Activated CD8-positive, alpha-beta memory T cell treated with anti-CD3 and anti-CD28 coated beads, Interleukin-2, amount 50 U/mL, for 48 hours (primary cell): ENCODE data around the gene IL31.
"Not testable (repeated sequence)": the region's sequence is repeated elsewhere in the genome, so short reads cannot be mapped to it uniquely, and the experiment has no call there.

Source experiments
- DNase-seq: peaks from one replicate; pipeline ENCODE4 v3.0.0-alpha.2; 2020

The IL31 gene

DNA sequence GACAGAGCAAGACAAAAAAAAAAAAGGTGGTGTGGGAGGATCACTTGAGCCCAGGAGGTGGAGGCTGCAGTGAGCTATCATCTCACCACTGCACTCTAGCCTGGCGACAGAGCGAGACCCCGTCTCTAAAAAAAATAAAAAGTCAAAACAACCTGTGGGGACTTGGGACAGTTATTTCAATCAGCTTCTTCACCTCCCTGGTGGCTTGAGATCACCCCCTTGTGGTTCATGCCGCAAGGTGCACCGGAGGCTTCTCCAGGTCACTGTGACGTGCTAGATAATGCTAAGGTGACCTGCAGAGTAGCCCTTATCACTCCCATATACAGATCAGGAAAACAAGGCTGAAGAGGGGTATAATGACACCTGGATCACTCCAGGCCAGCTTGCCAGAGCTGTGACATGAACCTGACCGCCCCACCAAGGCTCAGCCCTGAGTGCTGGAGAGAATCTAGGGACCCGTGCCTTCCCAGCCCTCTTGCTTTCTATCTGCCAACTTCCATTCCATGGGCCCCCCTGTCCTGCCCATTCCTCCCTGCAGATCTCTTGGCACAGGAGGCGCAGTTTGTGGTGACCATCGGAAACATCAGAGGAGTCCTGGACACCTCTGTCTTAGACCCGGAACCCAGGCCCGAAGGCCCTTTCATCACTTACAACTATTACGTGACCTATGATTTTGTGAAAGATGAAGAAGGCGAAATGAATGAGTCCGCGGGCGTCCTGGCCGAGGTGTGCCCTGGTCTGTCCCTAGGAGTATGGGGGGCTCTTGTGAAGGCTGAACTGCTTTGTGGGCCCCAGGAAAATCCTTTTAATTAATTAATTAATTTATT lies 17.0 kb upstream of the IL31 start:
- DNase-seq: peak; percentile 81

DNA sequence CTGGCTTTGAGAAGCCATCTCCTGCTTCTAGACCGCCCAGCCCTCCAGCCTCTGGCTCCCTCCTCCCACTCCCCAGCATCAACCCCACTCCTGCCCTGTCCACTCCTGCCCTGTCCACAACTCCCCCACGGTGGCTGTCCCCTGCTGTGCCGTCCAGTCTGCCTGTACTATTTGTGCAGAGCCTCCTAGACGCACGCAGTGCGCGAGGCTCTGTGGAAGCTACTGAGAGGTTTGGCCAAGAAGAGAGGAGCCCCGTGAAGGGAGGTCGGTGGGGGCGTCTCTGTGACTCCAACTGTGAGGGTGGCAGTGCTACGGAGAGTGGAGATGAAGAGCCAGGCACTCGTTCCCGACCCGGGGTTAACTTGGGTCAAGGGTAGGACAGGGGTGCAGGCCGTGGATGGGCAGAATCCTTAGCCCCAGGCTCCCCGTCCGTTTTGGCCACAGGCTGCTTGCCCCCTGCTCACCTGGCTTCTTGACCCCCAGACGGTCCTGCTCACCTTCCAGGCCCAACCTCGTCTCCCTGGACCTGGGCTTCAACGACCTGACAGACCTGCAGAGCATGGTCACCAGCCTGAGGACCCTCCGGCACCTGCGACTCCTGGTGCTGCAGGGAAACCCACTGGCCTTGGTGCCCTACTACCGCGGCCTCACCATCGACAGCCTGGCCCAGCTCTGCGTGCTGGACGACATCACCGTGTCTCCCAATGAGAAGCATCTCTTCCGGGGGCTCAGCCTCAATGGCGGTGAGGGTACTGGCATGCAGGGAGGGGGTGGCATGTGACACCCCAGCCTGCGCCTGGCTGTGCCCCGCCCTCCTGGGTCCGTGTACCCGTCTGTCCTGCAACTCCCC lies 15.8 kb upstream of the IL31 start:
- no peak for DNase-seq

DNA sequence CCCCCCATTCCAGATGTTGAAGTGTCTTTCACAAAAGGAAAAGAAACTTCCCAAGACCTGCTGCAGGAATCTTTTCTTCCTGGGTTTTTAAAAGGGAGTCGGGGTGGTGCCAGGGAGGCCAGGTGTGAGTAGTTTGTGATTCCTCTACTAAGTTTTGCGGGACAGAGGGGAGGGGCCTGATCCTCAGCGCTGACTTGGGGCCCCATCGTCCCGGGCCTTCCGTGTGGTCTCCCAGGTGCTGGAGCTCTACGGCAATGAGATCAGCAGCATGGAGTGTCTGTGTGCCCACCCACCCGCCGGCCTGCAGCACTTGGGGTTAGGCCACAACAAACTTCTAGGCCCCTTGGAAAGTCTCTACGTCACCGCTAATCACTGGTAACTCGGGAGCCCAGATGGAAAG lies 13.4 kb upstream of the IL31 start:
- DNase-seq: no peak

DNA sequence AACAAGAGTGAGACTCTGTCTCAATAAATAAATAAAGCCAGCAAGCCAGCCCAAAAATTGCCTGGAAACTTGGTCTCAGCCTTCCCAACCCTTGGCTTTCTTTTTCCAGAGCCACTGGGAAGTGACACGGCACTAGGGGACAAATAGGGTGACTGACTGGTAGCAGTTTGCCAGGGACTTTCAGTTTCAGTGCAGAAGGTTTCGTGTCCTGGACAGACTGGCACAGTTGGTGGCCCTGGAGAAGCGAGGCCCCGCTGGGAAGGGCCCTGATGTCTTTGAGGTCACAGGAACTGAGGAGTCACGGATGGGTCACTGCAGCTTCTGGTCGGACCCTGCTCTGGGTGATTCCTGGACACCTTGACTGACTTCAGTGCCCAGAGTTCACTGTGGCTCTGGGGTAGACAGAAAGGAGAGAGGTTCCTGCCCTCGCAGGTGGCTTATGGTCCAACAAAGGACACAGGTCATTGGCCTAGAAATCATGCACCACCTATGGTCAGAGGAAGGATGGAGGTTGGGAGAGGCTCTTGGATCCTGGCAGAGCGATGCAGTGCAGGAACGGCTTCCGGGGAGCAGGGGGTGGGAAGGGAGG lies 11.6 kb upstream of the IL31 start:
- DNase-seq: no peak

DNA sequence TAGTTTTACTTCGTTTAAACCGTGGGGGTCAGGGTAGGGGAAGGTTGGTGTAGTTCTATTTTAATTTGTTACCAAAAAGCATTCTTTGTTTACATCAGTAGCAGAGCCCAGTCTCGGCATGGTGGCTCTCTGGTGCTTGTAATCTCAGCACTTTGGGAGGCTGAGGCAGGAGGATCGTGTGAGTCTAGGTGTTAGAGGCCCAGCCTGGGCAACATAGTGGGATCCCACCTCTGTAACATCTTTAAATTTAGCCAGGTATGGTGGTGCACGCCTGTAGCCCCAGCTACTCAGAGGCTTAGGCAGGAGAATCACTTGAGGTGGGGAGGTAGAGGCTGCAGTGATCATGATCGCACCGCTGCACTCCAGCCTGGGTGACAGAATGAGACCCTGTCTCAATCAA lies 11.1 kb upstream of the IL31 start:
- no peak for DNase-seq

DNA sequence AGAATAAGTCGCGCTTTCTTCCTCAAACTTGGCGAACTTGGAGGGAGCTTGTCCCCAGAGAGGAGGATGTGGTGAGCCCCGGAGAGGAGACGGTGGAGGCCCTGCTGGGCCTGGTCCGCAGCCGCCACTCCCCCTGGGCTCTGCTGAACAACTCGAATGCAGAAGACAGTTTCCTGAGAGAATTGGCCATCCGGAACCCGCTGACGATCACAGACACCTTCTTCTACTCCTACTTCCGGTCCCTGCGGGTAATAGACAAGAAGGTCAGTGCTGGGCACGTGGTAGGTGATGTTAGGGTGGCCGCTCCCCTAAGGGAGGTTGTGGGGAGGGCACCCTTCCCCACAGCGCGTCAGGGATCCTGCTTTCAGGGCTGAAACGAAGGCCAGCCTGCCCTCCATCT lies 10.5 kb upstream of the IL31 start:
- no peak for DNase-seq

DNA sequence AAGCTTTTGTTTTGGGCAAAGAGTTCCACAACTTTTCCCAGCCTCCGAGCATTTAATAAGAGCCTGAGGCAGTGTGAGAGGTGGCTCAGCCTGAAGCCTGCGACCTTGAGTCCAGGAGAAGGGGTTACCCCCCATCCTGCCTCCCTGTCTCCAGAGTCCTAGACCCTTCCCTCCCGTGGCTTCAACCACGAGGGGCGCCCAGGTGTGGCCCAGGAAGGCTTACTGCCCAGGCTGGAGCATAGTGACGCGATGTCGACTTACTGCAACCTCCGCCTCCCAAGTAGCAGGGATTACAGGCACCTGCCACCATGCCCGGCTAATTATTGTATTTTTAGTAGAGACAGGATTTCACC lies 9.5 kb upstream of the IL31 start:
- no peak for DNase-seq

DNA sequence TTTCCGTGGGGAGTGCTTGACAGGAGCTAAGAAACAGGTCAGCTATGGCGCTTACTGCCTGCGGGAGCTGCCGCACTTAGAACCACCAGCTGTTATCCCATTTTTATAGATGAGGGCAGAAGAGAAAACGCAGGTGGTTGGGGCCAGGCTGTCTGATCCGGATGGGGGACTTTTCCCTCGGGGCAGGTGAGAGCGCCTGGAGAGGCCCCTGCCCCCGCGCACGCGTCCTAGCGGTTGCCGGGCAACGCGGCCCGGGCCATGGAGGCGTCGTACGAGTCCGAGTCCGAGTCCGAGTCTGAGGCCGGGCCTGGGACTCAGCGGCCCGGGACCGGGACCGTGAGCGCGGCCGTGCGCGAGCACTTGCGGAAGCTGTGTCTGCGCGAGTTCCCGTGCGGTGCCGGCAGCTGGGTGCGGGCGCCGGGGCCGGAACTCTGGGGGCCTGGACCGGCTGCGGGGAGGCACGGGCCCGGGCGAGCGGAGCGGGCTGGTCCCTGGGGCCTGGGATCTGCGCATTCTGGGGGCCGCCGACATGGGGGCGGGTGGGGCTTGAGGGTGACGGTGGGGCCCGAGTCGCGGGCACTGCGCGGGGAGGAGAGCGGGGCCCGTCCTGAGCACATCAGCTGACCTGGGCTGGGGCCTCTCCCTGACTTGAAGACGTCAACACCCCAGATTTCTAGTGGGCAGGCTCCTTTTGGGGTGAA lies 9.0 kb upstream of the IL31 start, which contains the start of gene LRRC43:
Gene LRRC43, plus strand, starts transcription at position 237 of the 701 bp plus-strand sequence. Its CDS starts 22 bp downstream, at position 259.
- DNase-seq: peak; percentile 72

DNA sequence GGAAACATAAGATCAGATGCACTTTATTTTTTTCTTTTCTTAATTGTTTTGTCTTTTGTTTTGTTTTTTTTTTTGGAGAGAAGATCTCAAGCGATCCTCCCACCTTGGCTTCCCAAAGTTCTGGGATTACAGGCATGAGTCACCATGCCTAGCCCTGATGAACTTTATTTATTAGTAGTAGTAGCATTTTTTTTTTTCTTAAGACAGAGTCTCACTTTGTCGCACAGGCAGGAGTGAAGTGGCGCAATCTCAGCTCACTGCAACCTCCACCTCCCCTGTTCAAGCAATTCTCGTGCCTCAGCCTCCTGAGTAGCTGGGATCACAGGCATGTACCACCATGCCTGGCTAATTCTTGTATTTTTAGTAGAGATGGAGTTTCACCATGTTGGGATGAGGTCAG lies 2.5 kb upstream of the IL31 start:
- not testable (repeated sequence) for DNase-seq

DNA sequence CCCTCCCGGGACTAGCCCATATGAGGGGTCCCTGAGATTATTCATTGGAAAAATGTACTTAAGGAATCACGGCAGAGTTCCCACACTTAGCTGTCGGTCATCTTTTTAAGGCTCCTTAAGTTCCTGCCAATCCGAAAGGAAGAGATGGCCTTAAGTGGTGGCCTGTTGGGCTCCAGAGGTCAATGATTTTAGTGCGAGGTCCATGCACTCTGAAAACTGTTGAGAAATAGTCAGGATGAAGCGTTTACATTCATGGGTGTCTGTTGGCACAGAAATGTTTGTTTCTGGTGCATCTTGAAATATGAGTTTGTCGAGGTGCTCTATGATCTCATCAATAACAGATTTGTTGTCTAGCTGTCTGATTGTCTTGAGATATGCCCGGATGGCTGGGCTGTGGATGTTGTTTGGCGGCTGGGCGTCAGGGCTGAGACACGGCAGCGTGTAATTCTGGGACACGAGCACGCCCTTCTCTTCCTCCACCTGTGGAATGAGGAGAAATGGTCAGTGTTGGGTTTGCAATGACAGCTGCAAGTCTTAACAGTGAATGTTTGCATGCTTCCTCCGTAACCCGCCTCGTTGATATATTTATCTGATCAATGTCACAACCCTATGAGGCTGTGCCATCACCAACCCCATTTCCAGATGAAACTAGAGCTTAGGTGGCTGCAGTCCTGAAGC lies 1.6 kb downstream of the IL31 start:
- DNase-seq: no peak

DNA sequence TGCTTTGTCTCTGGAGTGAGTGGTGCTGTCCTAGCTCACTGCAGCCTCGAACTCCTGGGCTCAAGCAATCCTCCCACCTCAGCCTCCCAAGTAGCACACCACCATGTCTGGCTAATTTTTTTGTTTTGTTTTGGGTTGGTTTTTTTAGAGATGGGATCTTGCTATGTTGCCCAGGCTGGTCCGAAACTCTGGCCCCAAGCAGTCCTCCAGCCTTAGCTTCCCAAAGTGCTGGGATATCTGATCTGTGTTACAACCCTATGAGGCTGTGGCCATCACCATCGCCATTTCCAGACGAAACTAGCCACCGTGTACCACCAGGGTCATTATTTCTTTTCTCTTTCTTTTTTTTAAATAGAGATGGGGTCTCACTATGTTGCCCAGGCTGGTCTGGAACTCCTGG lies 2.6 kb downstream of the IL31 start:
- no peak for DNase-seq

DNA sequence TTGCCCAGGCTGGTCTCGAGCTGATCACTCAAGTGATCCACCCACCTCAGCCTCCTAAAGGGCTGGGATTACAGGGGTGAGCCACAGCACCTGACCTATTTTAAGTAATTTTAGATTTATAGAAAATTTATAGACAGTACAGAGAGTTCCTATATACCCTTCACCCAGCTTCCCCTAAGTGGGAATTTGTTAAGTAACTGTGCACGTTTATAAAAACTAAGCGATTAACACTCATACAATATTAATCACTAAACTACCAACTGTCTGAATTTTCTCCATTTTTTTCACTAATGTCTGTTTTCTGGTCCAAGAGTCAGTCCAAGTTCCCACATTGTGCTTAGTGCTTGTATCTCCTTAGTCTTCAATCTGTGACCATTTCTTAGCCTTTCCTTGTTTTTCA lies 5.5 kb downstream of the IL31 start:
- DNase-seq: no peak

DNA sequence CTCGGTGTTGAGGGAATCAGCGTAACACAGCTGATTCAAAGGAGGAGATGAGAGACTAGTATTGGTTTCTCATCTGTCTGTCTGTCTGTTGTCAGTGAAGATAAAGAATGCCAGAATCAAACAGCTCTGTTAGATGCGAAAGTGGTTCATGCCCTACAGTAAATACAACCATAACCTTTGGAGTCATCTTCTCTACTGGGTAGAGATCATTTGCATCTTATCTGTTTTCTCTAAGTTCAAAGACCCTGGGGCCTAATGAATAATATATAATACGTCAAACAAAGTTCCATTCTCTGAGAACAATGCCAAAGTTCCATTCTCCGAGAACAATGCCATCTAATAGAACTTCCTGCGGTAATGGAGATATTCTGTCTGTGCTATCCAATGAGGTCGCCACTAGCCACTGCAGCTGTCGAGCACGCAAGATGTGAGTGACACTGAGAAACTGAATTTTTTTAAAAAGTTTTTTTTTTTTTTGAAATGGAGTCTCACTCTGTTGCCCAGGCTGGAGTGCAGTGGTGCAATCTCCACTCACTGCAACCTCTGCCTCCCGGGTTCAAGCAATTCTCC lies 6.6 kb downstream of the IL31 start:
- DNase-seq: no peak

DNA sequence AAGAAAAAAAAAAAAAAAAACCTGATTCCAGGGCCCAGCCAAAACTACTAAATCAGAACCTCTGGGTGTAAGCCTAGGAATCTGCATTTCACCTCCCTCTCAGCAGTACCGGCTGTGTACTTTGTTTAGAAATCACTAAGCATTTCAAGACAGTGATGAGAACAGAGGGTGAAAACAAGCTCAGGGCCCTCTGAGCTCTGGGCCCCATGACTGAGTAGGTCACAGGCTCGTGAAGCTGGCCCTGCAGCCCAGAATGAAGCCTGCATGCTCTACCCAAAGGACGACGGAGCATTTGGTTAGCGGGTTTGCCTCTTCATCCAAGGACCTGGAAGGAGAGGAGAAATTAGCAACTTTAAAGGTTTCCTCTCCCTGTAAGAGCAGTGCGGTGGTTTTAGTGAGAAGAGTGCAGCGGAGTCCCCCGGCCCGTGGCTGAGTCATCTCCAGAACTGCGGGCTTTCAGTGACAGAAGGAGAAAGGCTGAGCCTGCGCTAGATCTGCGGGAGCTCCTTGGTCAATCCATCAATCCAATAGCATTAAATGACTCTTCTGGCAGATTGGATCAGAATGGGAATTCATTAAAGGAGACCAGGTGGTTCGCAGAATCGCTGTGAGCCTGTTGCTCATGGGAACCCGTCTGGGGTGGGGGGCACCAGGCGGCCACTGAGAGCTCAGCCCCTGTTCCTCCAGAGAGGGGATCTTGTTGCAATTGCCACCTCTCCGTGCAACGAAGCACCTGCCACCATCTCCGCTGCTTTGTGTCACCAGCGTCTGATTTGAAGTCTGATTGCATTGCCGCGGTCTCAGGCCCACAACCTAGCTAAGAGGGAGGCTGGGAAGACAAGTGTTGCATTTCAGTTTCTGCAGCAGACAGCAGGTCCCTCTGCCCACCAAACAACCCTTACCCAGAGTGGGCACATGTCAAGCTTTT lies 7.3 kb downstream of the IL31 start:
- peak; percentile 82 for DNase-seq

DNA sequence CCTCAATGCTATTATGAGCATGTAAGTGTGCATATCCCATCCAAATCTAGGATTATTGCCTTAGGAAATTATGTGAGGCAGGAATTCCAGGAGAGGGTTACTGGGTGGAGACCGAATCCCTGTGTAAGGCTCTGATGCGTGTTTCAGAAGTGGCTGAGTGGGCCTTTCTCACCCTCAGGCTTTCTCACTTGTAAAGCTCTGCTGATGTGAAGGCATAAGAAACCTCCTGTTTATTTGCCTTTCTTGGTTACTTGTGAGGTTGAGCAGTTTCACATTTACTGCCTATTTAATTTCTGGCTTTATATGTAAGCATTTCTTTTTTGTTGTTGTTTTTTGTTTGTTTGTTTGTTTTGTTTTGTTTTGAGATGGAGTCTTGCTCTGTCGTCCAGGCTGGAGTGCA lies 11.0 kb downstream of the IL31 start:
- no peak for DNase-seq

DNA sequence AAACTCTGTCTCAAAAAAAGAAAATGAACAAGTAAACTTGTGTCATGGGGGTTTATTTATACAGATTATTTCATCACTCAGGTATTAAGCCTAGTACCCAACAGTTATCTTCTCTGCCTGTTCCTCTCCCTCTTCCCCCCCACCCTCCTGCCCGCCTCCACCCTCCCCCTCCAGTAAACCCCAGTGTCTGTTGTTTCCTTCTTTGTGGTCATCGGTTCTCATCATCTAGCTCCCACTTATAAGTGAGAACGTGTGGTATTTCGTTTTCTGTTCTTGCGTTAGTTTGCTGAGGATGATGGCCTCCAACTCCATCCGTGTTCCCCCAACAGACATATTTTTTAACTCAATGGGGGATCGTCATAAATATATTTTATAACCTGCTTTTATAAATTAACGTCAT lies 12.3 kb downstream of the IL31 start:
- no peak for DNase-seq

DNA sequence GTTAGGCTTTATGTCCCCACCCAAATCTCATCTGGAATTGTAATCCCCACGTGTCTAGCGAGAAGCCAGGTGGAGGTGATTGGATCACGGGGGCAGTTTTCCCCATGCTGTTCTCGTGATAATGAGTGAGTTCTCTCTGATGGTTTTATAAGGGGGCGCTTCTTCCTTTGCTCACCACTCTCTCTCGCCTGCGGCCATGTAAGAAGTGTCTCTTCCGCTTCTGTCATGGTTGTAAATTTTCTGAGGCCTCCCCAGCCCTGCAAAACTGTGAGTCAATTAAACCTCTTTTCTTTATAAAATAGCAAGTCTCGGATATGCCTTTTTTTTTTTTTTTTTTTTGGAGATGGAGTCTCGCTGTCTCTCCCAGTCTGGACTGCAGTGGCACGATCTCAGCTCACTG lies 13.3 kb downstream of the IL31 start:
- DNase-seq: no peak

DNA sequence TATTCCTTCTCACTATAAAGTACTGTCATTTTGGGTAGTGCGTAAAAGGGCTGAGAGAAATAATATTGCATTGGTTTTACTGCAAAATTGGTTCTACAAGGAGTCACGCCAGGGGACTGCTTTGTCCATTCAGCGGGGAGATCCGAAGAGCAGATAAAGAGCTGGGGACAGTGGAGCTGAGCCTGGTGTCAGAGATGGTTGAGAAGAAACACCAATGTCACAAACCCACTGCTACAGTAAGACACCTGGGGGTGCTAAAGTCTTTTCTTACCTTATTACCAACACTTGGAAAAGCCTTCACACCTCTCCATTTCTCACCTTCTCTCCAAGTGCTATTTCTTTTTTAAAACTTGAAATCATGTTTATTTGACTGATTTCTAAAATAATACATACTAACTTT lies 14.1 kb downstream of the IL31 start:
- no peak for DNase-seq

DNA sequence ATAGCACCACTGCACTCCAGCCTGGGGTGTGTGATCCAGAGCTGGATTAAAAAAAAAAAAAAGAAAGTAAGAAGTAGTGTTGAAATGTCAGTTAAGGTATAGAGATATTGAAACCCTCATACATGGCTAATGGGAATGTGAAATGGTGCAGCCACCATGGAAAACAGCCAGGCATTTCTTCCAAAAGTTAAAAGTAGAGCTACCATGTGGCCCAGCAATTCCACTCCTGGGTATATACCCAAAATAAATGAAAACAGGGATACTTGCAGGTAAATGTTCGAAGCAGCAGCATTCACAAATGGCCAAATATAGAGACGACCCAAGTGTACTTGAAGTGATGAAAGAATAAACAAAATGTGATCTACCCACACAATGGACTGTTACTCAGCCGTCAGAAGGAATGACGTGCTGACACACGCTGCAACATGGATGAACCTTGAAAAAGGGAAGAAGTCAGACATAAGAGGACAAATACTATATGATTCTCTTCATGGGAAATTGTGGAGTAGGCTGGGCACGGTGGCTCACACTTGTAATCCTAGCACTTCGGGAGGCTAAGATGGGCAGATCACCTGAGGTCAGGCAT lies 15.2 kb downstream of the IL31 start:
- no peak for DNase-seq

DNA sequence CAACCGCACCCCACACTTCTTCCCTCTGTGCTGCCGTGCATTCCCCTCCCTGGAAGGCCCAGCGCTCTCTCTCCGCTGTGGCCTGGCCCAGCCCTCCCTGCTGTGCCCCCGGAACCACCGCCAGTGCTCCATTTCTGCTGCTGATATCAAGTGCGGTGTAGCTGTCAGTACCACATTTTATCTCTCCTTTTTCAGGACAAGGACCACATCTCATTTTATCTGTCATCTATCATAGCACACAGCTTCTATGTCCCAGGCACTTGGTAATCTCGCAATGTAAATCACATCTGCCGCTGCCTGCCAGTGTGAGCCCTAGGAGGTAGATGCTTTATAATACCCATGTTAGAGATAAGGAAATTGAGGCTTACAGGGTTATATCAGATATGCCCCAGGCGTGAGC lies 18.3 kb downstream of the IL31 start:
- no peak for DNase-seq

DNA sequence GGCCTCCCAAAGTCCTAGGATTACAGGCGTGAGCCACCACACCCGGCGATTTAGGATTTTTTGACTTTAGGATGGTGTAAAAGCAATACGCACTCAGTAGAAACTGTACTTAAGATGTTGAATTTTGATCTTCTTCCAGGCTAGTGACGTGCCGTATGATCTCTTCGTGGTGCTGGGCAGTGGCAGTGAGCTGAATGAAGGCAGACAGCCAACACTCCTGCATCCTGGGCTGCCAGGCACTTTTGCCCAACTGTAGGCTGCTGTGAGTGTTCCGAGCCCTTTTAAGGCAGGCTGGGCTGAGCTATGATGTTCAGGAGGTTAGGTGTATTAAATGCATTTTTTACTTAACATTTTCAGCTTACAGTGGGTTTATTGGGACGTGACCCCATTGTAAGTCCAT lies 21.3 kb downstream of the IL31 start:
- no peak for DNase-seq
